GM19463 (cell line): Measurements from ENCODE around the gene ANAPC1.
A peak's percentile ranks its signal among the peaks of the same experiment; 100 is the strongest.
"Not testable (repeated sequence)": the region's sequence is repeated elsewhere in the genome, so short reads cannot be mapped to it uniquely, and the experiment has no call there.

Source experiments
- ATAC-seq: cut with Tn5 transposase; IDR thresholded peaks from one replicate; pipeline ENCODE4 v1.9.1; 2021; ENCODE audit warnings: mild to moderate bottlenecking, moderate library complexity; ENCODE audit not compliant: unreplicated experiment

The ANAPC1 gene

GRCh38 chr2:111830479-111830878, 53.5 kb downstream of the ANAPC1 start:
- peak; percentile 62 for ATAC-seq

DNA sequence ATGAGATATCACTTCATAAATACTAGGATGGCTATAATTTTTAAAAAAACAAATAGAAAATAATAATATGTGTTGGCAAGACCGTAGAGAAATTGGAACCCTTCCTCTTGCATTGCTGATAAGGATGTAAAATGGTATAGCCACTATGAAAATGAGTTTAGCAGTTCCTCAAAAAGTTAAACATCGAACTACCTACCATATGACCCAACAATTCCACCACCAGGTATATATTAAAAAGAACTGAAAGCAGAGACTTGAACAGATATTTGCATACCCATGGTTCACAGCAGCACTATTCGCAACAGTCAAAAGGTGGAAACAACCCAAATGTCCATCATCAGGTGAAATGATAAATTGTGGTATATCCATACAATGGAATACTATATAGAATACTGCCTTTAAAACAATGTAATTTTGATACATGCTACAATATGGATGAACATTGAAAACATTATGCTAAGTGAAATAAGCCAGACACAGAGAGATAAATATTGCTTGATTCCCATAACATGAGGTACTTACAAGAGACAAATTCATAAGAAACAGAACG, 55.7 kb downstream of the ANAPC1 start:
- not testable (repeated sequence) for ATAC-seq

GRCh38 chr2:111812970-111813622, 70.9 kb downstream of the ANAPC1 start:
- not testable (repeated sequence) for ATAC-seq

DNA sequence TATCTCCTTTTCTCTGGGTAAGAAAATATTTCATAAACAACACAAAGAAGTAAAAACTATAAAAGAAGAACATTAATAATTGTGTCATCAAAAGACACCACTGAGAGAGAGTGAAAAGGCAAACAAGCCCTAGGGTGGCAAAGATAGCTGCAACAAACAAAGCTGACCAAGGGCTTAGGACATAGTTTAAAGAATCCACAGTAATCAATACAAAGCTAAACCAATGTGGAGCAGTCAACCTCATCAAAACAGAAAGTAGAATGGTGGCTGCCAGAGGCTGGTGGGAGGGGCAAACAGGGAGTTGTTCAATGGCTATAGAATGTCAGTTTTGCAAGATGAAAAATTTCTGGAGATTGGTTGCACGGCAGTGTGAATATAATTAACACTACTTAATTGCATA, 93.4 kb downstream of the ANAPC1 start:
- not testable (repeated sequence) for ATAC-seq

DNA sequence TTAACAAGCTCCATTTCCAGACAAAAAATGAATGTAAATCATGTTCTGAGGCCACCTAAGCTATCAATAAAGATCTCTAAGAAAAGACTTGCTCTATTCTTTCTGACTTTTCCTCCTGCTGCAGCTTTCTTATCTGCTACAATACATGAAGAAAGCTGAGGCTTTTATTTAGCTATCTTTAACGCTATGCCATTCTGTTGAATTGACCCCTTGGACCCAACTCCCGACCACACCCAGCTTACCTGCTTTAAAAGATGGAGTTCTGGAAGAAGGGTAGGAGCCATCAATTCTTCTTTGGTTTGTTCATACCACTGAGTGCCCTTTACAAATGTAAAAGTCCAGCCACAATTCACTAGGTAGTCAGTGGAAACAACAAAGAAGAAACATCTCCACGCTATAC, 99.9 kb downstream of the ANAPC1 start:
- not testable (repeated sequence) for ATAC-seq

DNA sequence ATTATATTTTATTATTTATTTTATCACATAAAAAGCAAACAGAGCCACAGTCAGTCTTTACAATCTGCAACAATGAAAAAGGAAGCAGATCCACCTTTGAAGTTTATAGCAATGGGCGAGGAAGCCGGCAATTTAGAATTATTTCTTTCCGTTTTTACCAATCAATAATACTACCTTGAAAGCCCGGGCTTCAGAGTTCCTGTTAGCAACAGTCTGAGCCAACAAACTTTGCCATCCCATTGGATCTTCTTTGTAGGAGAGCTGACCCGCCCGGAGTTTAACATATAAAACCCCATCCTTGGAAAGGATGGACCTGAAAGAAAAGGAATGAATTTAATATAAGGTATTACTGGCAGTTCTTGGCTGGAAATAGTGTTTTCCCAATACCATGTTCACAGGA, 101.8 kb downstream of the ANAPC1 start:
- ATAC-seq: not testable (repeated sequence)

DNA sequence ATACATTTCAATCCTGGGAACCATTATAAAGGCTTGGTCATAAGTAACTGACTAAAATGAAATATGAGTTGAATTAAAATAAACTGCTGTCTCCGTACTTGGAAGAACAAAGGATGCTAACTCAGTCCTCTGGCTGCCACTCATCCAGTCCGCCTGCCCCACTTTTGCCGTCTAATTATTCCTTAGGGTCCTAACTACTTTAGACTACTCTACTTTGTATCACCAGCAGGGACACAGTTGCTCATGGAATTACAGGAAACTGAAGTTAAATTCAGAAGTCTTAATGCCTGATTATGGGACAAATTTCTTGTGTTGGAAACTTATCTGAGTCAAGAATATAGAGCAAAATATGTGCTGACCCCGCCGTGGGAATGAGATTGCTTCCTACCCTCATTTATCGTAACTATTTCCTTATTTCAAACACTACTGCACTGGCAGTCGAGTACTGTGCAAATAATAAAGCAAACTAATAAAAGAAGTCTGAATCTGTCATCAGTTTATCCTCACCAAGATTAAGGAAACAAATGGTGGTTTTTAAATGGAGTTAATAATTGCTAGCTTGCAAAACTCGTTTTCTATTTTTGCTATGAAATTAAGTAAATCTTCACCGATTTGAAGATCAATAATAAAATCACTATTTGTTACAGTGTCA, 102.4 kb downstream of the ANAPC1 start:
- ATAC-seq: not testable (repeated sequence)

- not testable (repeated sequence) for ATAC-seq
These were observed 106.8 kb downstream of the ANAPC1 start for GRCh38 chr2:111777155-111777554.

DNA sequence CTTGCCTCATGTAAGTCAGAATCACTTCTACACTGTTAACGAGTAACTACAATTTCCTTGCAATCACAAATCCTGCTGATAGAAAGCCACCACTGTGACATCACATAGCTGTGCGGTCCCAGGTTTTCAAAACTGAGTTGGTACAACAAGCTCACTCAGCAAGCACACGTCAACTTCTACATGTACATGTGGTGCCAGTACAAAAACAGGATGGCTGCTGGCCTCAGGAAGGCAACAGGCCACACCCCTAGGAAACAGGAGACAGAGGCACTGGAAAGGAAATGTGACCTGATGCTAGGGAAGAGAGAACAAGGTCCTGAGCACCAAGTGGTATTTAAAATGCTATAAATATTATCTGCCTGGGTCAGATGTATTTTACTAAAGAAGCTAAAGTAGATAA, 107.7 kb downstream of the ANAPC1 start:
- ATAC-seq: not testable (repeated sequence)

DNA sequence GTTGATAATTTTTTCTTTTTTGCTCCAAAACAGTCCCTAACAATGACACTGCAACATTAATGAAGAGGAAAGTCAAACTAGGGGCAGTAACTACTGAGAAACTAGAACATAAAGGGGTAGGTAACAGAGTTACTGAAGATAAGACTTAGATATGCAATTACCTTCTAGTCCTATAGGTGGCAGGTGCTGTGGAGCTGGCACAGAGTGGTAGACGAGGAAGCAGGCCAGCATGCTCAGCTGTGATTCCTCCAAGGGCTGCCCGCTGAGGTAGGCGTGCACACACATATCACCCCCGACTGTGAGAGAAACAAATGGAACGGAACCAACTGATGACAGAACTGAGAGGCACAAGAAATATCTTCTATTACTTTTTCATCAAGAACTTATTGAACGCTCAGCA, 111.8 kb downstream of the ANAPC1 start:
- ATAC-seq: peak; percentile 66

GRCh38 chr2:111770916-111771658, 112.9 kb downstream of the ANAPC1 start:
- not testable (repeated sequence) for ATAC-seq

DNA sequence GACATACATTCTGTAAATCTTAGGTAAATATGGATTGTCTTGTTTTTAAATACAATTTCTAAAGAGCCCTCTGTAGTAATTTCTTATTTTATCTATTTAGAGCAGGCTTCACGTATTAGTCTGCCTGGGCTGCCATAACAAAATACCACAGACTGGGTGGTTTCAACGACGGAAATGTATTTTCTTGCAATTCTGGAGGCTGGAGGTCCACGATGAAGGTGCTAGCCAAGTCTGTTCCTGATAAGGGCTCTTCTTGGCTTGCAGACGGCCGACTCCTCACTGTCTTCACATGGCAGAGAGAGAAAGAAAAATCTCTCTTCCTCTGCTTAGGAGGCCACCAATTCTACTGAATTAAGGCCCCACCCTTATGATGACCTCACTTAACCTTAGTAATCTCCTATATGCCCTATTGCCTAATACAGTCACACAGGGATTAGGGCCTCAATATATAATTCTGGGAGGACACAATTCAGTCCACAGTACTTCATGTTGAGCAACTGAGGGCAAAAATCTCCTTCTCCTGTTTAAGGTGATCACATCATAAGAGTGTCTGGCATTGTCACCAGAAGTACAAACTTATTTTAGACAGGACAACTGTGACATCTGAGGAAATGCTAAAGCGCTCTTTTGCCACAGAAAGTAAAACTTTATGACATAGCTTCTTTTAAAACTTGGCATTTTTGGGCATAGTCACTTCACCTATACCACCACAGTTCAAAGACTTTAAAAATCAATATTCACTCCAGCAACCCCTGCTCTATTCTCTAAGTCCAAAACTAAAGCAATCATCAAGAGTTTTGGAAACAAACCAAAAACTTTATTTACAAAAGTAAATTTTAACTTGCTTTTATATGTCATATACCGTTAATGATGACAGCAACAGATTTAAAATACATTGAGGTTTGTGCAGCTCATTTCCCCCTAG, 115.5 kb downstream of the ANAPC1 start:
- ATAC-seq: not testable (repeated sequence)

DNA sequence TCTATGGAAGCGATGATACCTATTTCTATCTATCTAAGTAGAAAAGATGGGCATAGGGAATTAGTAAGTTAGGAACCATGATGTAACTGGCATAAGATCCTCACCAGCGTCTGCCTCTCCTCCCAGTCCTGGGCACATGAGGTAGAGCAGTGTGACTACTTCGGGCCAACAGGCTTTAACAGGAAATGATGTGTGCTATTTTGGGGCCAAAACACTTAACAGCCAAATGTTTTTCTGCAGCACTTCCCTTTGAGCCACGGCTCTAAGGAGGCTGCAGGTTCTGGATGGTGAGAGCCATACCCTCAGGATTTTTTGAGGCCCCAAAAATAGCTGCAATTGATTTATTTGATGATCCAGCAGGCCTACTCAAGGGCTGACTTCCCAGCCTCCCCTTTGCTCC, 116.9 kb downstream of the ANAPC1 start:
- not testable (repeated sequence) for ATAC-seq

GRCh38 chr2:111766295-111766694, 117.7 kb downstream of the ANAPC1 start:
- not testable (repeated sequence) for ATAC-seq

DNA sequence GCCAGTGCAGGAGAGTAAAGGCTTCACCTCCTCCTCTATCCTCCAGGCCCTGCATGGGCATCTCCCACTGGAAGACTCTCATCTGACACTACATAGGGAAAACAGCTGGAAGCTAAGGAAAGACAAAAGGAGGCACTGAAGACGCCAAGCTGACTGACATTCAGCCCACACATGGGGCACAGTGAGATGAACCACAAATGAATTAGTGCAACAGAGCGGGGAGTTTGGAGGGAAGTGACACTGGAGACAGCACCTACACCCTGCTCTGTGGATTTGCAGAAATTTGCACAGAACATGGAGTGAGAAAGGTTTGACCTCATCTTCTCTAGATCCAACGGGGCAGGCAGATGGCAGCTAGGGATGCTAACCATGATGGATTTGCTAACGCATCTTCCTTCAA, 119.8 kb downstream of the ANAPC1 start:
- not testable (repeated sequence) for ATAC-seq

DNA sequence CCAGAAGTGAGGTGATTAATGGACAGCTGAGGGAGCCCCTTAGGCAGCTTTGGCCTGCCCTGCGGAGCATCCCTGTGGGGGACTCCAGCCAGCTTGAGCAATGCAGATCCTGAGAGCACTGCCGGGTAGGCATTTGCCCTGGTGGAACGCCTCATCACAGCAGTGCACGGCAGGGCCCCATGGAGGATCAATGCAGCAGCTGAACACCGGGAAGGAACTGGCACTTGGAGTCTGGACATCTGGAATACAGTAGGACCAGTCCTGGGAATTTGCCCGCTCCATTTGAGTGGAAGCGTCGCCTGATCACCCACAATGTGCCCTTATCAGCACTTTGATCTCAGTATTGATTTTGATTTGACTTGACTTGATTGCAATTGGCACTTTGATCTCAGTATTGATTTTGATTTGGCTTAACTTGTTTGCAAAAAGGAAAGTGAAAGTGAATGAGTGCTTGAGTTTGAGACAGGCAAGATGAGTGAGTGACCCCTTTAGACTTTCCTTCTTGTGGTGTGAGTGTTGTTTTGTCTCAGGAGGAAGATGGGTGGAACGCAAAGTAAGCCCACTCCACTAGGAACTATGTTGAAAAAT, 123.2 kb downstream of the ANAPC1 start:
- ATAC-seq: not testable (repeated sequence)

- ATAC-seq: not testable (repeated sequence)
These were observed 131.5 kb downstream of the ANAPC1 start for GRCh38 chr2:111752533-111752932.

DNA sequence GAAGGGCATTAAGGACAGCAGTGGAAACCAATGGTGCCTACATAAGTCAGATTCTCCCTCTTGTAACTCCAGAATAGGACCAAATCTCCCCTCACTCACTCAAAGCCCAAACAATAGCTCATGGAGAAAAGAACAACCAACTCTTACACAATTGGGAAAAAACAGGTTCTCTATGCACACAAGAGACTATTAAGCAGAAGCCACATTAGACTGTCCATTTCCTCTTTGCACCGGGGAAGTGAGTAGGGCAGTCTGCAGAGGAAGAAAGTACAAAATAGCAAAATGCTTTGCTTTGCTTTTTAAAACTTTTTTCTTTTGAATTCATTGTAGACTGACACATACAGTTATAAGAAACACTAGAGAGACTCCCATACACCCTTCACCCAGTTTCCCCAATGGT, 133.4 kb downstream of the ANAPC1 start:
- ATAC-seq: not testable (repeated sequence)

DNA sequence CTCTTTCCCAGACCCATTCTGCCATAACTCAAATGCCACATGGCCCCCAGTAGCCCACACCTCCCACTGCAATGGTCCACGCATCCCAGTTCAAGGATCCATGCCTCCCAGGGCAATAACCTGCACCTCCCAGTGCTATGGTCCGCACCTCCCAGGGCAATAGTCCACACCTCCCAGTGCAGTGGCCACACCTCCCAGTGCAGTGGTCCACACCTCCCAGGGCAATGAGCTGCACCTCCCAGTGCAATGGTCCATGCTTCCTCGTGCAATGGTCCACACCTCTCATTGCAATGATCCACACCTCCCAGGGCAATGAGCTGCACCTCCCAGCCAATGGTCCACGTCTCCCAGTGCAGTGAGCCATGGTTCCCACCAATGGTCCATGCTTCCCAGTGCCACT, 135.6 kb downstream of the ANAPC1 start:
- ATAC-seq: not testable (repeated sequence)
